Adrenal gland (tissue), 5 donors: ENCODE data around the gene ABCG8.

ENCODE experiments used
- POLR2A ChIP-seq, 2 donors: fragments of 450-650 bp; IDR thresholded peaks; one replicate each; pipeline ENCODE4 v1.6.1; 2017; ENCODE audit warnings: antibody characterized with exemption in 2 of 2, mild to moderate bottlenecking in 2 of 2, moderate library complexity in 1 of 2
- TF ChIP-seq, protein P1 (sequence below), 6 experiments: fragments of 450-650 bp in 4 of 6; fragments of 200-600 bp in 2 of 6; sonication (generic) in 1 of 6; IDR thresholded peaks; 1 replicate in 5 of 6; 2 replicates in 1 of 6; pipeline versions ENCODE4 v1.5.1 to v1.8.0; 2016 to 2021; ENCODE audit warnings: antibody characterized with exemption in 6 of 6, mild to moderate bottlenecking in 2 of 6, moderate library complexity in 1 of 6
- donor health status: DM: no; HTN: no; CAD: no.

DNA sequence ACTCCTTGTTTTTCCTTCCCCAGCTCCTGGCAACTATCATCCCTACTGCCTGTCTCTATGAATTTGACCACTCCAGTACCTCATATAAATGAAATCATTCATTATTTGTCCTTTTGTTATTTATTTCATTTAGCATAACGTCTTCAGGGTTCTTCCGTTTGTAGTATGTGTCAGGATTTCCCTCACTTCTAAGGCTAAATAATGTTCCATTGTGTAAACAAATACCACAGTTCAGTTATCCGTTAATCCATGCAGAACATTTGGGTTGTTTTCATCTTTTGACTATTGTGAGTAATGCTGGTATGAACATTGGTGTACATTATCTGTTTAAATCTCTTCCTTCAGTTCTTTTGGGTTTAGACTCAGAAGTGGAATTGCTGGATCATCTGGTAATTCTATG, 46.1 kb upstream of the ABCG8 start:
- TF ChIP-seq, protein P1, sequence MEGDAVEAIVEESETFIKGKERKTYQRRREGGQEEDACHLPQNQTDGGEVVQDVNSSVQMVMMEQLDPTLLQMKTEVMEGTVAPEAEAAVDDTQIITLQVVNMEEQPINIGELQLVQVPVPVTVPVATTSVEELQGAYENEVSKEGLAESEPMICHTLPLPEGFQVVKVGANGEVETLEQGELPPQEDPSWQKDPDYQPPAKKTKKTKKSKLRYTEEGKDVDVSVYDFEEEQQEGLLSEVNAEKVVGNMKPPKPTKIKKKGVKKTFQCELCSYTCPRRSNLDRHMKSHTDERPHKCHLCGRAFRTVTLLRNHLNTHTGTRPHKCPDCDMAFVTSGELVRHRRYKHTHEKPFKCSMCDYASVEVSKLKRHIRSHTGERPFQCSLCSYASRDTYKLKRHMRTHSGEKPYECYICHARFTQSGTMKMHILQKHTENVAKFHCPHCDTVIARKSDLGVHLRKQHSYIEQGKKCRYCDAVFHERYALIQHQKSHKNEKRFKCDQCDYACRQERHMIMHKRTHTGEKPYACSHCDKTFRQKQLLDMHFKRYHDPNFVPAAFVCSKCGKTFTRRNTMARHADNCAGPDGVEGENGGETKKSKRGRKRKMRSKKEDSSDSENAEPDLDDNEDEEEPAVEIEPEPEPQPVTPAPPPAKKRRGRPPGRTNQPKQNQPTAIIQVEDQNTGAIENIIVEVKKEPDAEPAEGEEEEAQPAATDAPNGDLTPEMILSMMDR (IDR thresholded peaks at IDR 0.05), result no peak
- TF ChIP-seq POLR2A (IDR thresholded peaks at IDR 0.05), result no peak
